Lower leg skin (tissue), 3 donors: ENCODE results near the gene PIP4K2A.

Source experiments
- POLR2A ChIP-seq, 2 donors: fragments of 450-650 bp; IDR thresholded peaks; one replicate each; pipeline ENCODE4 v1.6.1; 2016 to 2017; ENCODE audit warnings: antibody characterized with exemption in 2 of 2, mild to moderate bottlenecking in 1 of 2, moderate library complexity in 1 of 2
- TF ChIP-seq, protein P1 (sequence below), 3 donors: fragments of 450-650 bp; IDR thresholded peaks; one replicate each; pipeline ENCODE4 v1.5.1; 2016; ENCODE audit warnings: antibody characterized with exemption in 3 of 3, mild to moderate bottlenecking in 3 of 3, moderate library complexity in 2 of 3

DNA sequence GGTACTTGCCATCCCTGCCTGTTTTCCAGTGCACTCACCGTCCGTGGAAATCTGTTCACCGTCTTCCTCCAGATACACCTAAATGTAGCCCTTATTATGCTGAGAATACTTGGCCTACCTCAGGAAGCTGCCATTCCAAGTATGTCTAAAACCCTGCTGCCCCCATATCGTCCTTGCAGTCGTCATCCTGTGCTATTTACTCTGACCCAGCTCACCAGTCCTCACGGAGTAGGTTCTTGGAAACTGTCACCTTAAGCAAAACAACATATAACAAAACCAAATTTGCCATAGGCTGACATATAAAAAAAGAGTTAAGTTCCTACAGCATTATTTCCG lies 880 bp upstream of the PIP4K2A start:
- TF ChIP-seq, protein P1, sequence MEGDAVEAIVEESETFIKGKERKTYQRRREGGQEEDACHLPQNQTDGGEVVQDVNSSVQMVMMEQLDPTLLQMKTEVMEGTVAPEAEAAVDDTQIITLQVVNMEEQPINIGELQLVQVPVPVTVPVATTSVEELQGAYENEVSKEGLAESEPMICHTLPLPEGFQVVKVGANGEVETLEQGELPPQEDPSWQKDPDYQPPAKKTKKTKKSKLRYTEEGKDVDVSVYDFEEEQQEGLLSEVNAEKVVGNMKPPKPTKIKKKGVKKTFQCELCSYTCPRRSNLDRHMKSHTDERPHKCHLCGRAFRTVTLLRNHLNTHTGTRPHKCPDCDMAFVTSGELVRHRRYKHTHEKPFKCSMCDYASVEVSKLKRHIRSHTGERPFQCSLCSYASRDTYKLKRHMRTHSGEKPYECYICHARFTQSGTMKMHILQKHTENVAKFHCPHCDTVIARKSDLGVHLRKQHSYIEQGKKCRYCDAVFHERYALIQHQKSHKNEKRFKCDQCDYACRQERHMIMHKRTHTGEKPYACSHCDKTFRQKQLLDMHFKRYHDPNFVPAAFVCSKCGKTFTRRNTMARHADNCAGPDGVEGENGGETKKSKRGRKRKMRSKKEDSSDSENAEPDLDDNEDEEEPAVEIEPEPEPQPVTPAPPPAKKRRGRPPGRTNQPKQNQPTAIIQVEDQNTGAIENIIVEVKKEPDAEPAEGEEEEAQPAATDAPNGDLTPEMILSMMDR (IDR thresholded peaks at IDR 0.05) = no peak
- TF ChIP-seq POLR2A (IDR thresholded peaks at IDR 0.05) = no peak
